Fibroblast of villous mesenchyme (primary cell): ENCODE measurements around the gene LYZ. TPM values are rescaled to one million over a fixed set of nuclear protein-coding genes. Genes with fewer than 3 reads are reported as not detected.

Experiments used
- DNase-seq: peaks from one replicate; pipeline ENCODE4 v3.0.0-alpha.2; 2010; ENCODE audit warnings: low read depth
- H3K4me3 ChIP-seq: 2 replicates; pipeline ENCODE4 v1.5.1; 2011; ENCODE audit warnings: low read depth, mild to moderate bottlenecking, low read length
- total RNA-seq: library from RNA; depleted of rRNA; stranded (reverse); fragments of >200 nt; gene quantifications from 2 replicates; pipeline ENCODE4 v1.2.3, GENCODE V29; 2012
- TF ChIP-seq, protein P1 (sequence below): IDR thresholded peaks from 2 replicates; pipeline ENCODE4 v1.5.1; 2012; ENCODE audit warnings: low read depth, mild to moderate bottlenecking, low read length; ENCODE audit not compliant: insufficient read depth

Gene LYZ
- total RNA-seq, 1 donor, result not detected

DNA sequence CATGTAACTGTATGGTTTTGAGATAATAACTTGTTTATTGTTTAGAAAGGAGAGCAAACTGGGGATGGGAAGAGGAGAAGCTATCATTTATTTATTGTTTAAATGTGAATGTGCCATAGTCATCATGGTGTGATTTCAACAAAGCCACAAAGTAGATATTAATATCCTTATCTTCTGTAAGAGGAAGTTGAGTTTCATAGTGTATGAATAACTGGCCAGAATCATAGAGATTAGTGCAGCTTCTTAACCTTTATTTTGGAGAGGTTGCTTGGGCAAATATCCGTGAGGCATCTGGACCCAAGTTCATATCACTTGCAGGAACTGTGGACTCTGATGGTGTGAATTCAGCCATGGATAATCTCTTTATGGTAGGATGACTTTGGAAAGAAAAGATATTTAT, 26.8 kb upstream of the LYZ start:
- no peak for DNase-seq
- H3K4me3 ChIP-seq, result no peak overlapping the region
- TF ChIP-seq, protein P1, sequence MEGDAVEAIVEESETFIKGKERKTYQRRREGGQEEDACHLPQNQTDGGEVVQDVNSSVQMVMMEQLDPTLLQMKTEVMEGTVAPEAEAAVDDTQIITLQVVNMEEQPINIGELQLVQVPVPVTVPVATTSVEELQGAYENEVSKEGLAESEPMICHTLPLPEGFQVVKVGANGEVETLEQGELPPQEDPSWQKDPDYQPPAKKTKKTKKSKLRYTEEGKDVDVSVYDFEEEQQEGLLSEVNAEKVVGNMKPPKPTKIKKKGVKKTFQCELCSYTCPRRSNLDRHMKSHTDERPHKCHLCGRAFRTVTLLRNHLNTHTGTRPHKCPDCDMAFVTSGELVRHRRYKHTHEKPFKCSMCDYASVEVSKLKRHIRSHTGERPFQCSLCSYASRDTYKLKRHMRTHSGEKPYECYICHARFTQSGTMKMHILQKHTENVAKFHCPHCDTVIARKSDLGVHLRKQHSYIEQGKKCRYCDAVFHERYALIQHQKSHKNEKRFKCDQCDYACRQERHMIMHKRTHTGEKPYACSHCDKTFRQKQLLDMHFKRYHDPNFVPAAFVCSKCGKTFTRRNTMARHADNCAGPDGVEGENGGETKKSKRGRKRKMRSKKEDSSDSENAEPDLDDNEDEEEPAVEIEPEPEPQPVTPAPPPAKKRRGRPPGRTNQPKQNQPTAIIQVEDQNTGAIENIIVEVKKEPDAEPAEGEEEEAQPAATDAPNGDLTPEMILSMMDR, result no peak

DNA sequence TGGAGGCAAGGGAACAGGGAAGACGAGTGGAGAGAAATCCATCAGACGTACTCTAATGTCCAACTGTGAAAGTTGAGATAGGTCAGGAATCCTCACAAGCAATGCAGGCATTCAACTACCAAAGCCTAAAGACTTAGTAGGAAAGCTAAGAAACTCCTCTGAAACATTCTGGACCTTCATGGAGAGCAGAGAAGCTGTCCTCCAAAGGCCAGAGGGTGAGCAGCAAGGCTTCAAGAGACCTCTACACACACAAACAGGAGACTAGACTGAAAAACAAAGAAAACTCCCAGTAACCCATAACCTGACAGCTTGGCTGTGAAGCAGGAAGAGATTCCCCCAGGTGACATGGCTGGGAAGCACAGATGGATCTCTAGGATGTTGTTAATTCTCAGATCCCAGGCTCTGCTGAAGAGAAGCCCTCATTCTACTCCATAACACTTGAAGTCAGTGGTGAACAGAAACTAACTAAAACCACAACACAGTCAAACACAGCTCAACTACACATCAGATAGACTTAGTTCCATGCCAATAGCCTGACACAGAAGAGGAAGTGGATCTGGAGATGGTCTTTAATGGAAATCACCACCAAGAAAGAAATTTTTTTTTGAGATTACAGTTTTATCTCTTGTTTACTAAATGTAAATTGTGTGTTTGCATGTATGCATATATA, 23.2 kb upstream of the LYZ start:
- no peak overlapping the region for H3K4me3 ChIP-seq
- no peak for DNase-seq
- TF ChIP-seq, protein P1, result no peak

DNA sequence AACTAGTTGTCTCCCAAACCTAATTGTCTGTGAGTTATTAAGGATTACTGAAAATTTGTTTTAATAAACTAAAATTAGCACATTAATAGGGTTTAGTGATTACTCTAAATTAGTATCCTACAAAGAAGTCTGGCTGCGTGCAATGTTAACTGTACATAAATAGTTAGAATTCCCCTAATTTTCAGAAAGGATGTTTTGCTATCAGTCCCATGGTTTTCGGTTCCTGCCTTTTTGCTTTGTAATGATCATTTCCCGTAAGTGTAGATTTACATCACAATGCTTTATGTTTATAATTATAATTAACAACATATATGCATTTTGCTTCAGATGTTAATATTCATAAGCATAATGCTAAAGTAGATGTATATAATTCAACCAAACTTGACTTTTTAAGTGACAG, 19.8 kb upstream of the LYZ start:
- H3K4me3 ChIP-seq, result no peak overlapping the region
- DNase-seq, result no peak
- TF ChIP-seq, protein P1, result no peak

DNA sequence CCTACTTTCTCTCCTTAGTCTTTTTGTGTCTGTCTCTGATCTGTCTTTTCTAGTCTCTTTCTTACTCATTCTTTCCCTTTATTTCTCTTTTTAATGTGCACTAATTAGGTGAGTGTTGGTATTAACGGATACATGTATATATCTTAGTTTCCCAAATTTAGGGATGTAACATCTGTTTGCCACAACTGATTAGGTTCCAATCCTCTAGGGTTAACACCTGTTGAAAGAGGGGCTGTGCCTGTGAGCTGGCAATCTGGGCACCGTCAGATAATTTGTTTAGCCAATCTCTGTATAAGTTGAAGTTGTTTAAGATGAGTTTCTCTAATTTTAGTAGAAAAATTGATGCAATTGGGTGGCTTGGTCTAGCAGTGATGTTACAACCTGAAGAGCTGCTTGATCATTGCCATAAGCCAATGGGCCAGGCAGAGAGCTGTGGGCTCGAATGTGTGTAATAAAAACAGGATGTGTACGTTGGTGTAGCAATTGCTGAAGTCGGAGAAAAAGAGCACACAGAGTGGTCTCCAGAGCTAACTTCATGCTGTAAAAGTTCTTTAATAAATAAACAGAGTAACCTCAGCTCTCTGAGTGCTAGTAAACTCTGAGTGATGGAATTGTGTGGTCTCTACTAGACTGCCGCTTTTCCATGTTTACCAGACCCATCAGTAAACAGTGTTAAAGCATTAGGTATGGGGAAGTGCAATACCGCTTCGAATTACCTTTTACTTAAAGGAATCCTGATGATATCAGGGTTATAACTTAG, 18.3 kb upstream of the LYZ start:
- DNase-seq, result no peak
- no peak overlapping the region for H3K4me3 ChIP-seq
- TF ChIP-seq, protein P1, result no peak

DNA sequence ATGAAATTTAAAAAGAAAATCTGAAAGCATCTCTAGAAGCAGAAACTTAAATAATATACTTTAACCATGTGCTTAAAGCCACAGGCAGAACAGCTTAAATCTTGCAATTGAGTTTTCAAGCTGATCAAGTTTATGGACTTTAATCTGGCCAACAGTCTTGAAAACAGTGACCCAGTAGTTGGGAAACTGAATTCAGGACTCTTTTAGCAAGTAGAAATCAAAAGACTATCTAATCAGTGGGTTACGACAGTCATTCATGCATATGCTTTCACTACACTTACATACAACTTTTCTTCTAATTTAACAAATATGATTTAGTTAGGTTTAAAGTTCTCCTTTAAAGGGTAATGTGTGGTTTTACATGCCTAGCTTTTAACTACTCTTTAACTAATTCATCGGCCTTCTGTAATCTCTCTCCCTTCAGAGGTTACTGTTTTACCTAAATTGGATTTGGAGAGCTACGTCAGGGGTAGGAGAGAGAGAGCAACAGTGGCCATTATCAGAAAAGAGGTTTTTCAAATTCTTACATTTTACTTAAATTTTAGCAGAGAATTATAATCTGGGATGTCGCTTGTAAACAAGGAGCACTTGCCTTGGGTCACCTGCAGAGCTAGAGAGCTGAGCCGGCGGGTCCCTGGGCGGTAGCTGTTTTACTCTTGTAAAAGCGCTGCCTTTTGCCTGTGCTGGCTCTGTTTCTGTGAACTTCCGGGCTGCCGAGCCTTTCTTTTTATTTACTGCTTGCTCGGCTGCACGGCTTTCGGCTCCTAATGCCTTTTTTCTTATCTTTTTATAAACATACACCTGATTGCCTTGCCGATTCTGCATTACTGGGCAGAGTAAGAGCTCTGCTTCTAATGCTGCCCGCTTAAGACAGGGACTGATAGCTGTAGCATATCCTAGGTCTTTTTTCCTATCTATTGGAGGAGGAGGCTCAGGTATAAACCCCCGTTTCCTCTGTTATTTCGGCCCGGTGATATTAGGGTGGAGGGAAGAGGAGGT, 17.4 kb upstream of the LYZ start:
- H3K4me3 ChIP-seq, result peak overlapping the region; percentile 45
- peak; percentile 7 for DNase-seq
- TF ChIP-seq, protein P1, result no peak

DNA sequence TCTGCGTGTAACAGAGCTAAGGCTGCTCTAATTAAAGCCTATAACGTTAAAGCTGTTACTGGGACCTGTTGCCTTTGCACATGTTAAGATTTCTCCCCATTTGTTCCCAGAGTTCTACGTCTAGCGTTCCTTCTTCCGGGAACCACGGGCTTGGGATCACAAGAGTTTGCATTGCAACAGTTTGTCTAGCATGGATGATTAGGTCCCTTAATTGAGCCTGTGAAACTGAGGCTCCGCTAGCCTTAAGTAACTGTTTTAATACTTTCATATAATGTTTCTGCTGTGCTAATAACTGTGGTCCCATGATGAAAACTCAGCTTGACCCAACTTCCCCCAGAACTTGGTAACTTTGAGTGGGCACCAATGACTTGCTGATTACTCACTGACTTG, 16.7 kb upstream of the LYZ start:
- no peak for DNase-seq
- H3K4me3 ChIP-seq, result peak overlapping the region; percentile 45
- TF ChIP-seq, protein P1, result no peak
